HAP-1 (cell line): ENCODE results near the gene INAFM2.

Experiments used
- DNase-seq, 2 experiments: peaks; one replicate each; pipeline ENCODE4 v3.0.0-alpha.2; 2016 to 2020; ENCODE audit warnings: low spot score in 2 of 2
- H3K27me3 ChIP-seq: fragments of 250-450 bp; sonication (Bioruptor Pico); 2 replicates; pipeline ENCODE4 v1.5.1; 2020; ENCODE audit warnings: low read depth, mild to moderate bottlenecking, moderate library complexity
- H3K36me3 ChIP-seq: fragments of 250-450 bp; sonication (Bioruptor Pico); replicated peaks from 2 replicates; pipeline ENCODE4 v1.5.1; 2020; ENCODE audit warnings: mild to moderate bottlenecking
- H3K4me1 ChIP-seq: fragments of 250-450 bp; sonication (Bioruptor Pico); 2 replicates; pipeline ENCODE4 v1.5.1; 2020; ENCODE audit warnings: mild to moderate bottlenecking
- H3K4me3 ChIP-seq: fragments of 250-450 bp; sonication (Bioruptor Pico); 2 replicates; pipeline ENCODE4 v1.5.1; 2020; ENCODE audit warnings: mild to moderate bottlenecking, moderate library complexity
- H3K9me3 ChIP-seq: fragments of 250-450 bp; sonication (Bioruptor Pico); 2 replicates; pipeline ENCODE4 v1.5.1; 2020; ENCODE audit warnings: mild to moderate bottlenecking, moderate library complexity
- in situ Hi-C: fragments of 300-500 bp; cut with MboI; formaldehyde crosslinking; loops from 3 replicates; pipeline ENCODE4 v1.14.3; 2020; ENCODE audit warnings: low sequenced_read_pairs, inconsistent platforms, mixed read lengths

Gene INAFM2

DNA sequence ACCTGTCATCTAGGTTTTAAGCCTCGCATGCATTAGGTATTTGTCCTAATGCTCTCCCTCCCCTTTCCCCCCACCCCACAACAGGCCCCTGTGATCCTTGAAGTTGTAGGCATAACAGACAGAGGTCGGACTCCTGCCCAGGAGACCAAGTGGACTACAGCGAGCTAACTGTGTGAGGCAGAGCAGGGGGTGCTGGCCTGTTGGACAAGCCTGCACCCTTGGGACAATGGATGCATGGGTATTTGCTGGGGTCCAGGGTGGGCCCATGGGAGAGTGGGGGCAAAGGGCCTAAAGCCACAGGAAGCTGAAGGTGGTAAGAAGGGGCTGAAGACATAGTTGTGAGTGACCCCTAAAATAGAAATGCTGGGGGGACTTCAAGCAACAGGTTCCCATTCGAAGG, 18.2 kb upstream of the INAFM2 start:
- DNase-seq, result no peak
- Histone ChIP-seq H3K4me3 (no peak overlapping the region), H3K36me3 (no peaks in the 10 kb centered on the region), H3K4me1 (peaks cover 3% of the 10 kb centered on the region; the same call in 1 of the 2 replicates), H3K27me3 (no peaks in the 10 kb centered on the region), H3K9me3 (no peaks in the 10 kb centered on the region)
- in situ Hi-C loops, result no loop called here

GRCh38 chr15:40306371-40306770, 17.1 kb upstream of the INAFM2 start:
- Histone ChIP-seq H3K9me3 (no peaks in the 10 kb centered on the region), H3K27me3 (no peaks in the 10 kb centered on the region), H3K4me3 (no peak overlapping the region), H3K36me3 (no peaks in the 10 kb centered on the region), H3K4me1 (peaks cover 3% of the 10 kb centered on the region; the same call in 1 of the 2 replicates)
- in situ Hi-C loops, result no loop called here
- no peak for DNase-seq

GRCh38 chr15:40306908-40307307, 16.6 kb upstream of the INAFM2 start:
- H3K36me3 ChIP-seq, result no peaks in the 10 kb centered on the region
- no peaks in the 10 kb centered on the region for H3K27me3 ChIP-seq
- H3K4me3 ChIP-seq, result no peak overlapping the region
- peaks cover 3% of the 10 kb centered on the region; the same call in 1 of the 2 replicates for H3K4me1 ChIP-seq
- in situ Hi-C loops, result no loop called here
- no peak for DNase-seq
- no peaks in the 10 kb centered on the region for H3K9me3 ChIP-seq

GRCh38 chr15:40307421-40308211, 15.9 kb upstream of the INAFM2 start, which contains the start of gene PLCB2:
TSS of gene PLCB2 (minus strand) at chr15:40307935. CDS start at chr15:40307672, 263 bp downstream.
- in situ Hi-C loops, result no loop called here
- no peaks in the 10 kb centered on the region for H3K36me3 ChIP-seq
- H3K27me3 ChIP-seq, result no peaks in the 10 kb centered on the region
- H3K4me1 ChIP-seq, result peaks cover 3% of the 10 kb centered on the region; the same call in 1 of the 2 replicates
- H3K9me3 ChIP-seq, result no peaks in the 10 kb centered on the region
- DNase-seq, result peak in 1 of 2 experiments; percentile 34
- no peak within 1 kb of the TSS for H3K4me3 ChIP-seq

DNA sequence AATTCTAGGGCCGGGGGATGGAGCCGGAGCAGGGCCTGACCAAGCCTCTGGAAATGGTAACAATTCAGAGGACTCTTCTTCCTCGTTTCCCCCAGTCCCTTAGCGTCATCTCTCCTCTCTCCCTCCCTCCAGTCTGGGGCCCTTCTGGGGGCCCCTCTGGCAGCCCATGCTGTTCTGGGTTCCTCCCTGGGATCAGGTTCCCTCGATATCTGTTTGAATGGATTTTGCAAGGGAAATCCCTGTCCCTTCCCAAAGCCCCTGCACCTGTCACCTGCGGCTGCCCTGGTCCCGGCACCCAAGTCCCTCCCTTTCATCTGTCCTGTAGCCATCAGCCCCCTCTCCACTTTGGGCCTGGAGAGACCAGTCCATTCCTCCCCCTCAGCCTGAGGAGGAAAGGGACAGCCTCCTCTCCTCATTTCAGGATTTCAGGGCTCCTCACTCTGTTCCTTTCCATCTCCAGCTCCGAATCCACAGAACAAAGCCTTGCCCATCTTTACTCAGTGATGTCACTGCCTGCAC, 14.1 kb upstream of the INAFM2 start:
- peaks cover 15% of the 10 kb centered on the region for H3K4me1 ChIP-seq

DNA sequence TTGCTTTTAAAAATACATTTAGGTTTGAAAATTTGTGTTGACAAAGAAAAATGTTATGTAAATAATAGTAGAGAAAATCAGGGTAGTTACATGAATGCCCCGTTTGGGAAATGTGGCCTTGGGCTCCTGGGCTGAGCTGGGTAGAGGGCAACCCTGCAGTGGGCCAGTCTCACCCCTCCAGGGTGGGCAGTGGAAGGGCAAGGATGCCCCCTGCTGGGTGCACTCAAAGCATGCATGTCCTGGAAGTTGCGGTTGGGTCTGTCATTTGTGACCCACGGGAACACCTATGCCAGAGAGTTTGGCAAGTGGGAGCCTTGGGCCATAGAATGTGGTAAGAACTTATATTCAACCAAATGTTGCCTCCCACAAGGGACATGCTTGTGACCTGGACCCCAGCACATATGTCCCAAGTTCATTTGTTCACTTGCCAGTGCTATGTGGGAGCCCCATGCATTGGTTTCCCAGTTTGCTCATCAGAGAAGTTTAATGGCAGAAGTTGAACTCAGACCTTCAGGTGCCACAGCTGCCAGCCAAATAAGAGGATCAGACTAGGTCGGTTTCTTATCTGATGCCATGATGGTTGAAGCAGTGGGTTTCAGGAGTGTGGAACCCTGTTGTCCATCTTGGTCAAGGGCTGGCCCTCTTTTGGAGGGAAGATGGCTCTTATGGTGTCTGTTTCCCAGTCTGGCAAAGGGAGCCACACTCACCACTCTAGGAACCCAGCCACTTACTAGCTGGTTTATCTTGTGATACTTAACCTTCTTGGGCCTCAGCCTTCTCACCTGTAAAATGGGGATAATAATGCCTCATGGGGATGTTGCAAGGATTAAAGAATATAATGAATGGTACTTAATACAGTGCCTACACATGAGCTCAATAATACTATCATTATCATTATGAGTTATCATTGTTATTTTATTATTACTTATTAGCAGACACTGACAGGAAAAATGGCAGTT, 13.2 kb upstream of the INAFM2 start:
- Histone ChIP-seq H3K27me3 (no peaks in the 10 kb centered on the region), H3K4me3 (no peak overlapping the region), H3K4me1 (peaks cover 20% of the 10 kb centered on the region), H3K9me3 (no peaks in the 10 kb centered on the region), H3K36me3 (no peaks in the 10 kb centered on the region)
- in situ Hi-C loops, result no loop called here
- DNase-seq, result peak; percentile 24 to 75

More for the DNA sequence above, 14.1 kb upstream of the INAFM2 start:
- no peaks in the 10 kb centered on the region for H3K9me3 ChIP-seq
- DNase-seq, result no peak
- H3K36me3 ChIP-seq, result no peaks in the 10 kb centered on the region
- H3K27me3 ChIP-seq, result no peaks in the 10 kb centered on the region
- no peak overlapping the region for H3K4me3 ChIP-seq
- in situ Hi-C loops, result no loop called here

GRCh38 chr15:40310993-40311392, 12.5 kb upstream of the INAFM2 start:
- no peaks in the 10 kb centered on the region for H3K36me3 ChIP-seq
- H3K4me3 ChIP-seq, result no peak overlapping the region
- no peaks in the 10 kb centered on the region for H3K27me3 ChIP-seq
- H3K4me1 ChIP-seq, result peaks cover 20% of the 10 kb centered on the region
- in situ Hi-C loops, result no loop called here
- no peaks in the 10 kb centered on the region for H3K9me3 ChIP-seq
- no peak for DNase-seq

- Histone ChIP-seq H3K27me3 (no peaks in the 10 kb centered on the region), H3K36me3 (no peaks in the 10 kb centered on the region), H3K4me1 (peaks cover 20% of the 10 kb centered on the region), H3K4me3 (no peak overlapping the region), H3K9me3 (no peaks in the 10 kb centered on the region)
- no peak for DNase-seq
- in situ Hi-C loops, result no loop called here
Observed at GRCh38 chr15:40312370-40313158, 10.9 kb upstream of the INAFM2 start.

- peak; percentile 93 to 95 for DNase-seq
- H3K4me3 ChIP-seq, result no peak overlapping the region
- in situ Hi-C loops, result no loop called here
Observed at GRCh38 chr15:40313531-40314398, 9.7 kb upstream of the INAFM2 start.

DNA sequence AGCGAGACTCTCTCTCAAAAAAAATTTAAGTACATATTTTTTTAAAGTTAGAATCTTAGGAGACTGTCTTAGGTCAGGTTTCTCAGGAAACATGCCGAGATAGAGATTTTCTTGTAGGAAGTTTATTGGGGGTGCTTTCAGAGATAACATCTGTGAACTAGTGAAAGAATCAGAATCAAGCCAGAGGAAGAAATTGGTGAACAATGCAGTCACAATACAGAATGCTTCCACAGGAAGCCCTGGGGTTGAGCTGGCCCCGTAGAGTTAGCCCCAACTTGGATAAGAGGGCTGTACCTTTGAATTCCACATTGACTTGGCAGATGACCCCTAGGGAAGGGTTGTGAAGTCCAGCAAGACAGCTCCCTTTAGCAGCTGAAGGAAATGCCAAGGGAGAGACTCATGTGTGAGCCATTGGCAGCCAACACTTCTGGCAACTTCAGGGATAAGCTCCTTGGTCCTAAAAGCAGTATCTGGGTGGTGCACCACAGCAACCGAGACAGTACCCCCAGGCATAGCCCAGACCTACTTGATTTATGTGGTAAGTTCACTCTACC, 8.7 kb upstream of the INAFM2 start:
- in situ Hi-C loops, result no loop called here
- Histone ChIP-seq H3K4me3 (no peak overlapping the region), H3K4me1 (peaks cover 18% of the 10 kb centered on the region), H3K36me3 (no peaks in the 10 kb centered on the region), H3K27me3 (no peaks in the 10 kb centered on the region), H3K9me3 (no peaks in the 10 kb centered on the region)
- DNase-seq, result no peak

More at GRCh38 chr15:40313531-40314398, 9.7 kb upstream of the INAFM2 start:
- Histone ChIP-seq H3K9me3 (no peaks in the 10 kb centered on the region), H3K36me3 (no peaks in the 10 kb centered on the region), H3K4me1 (peaks cover 19% of the 10 kb centered on the region), H3K27me3 (no peaks in the 10 kb centered on the region)

DNA sequence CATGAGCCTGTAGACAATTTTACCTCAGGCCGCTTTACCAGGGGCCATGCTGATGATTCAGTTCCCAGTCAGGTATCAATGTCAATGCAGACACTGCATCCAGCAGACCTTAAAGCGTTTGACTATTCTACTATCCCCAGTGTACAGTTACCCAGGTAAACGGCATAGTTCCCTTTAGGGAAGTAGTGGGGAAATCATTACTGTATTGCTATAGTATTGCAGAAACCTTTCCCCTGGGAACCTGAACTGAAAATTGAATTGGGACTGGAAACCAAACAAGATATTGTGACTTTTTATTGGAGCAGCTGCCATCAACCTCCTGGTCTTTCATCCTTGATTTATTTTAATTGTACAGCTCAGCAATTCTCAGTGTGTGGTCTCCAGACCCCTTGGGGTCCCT, 6.6 kb upstream of the INAFM2 start:
- peaks cover 36% of the 10 kb centered on the region for H3K4me1 ChIP-seq
- no peaks in the 10 kb centered on the region for H3K9me3 ChIP-seq
- no peak for DNase-seq
- no peak overlapping the region for H3K4me3 ChIP-seq
- H3K27me3 ChIP-seq, result no peaks in the 10 kb centered on the region
- in situ Hi-C loops, result no loop called here
- no peaks in the 10 kb centered on the region for H3K36me3 ChIP-seq

DNA sequence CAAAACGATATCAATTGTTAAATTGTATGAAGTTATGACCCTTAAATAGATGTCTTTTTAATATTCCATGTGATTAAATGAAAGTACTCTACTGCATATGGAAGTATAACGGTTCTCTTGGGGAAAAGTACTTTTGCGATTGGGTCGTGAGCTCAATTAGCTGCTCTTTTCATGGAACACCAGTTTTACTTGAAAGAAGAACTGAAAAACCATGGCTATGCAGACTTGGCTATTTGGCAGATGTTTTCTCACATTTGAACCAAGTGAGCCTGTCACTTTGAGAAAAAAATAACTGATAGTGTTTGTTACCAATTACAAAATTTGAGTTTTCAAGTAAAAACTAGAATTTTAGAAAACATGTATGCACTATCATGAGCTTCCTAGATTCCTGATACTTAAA, 5.9 kb upstream of the INAFM2 start:
- Histone ChIP-seq H3K4me1 (peaks cover 43% of the 10 kb centered on the region), H3K27me3 (no peaks in the 10 kb centered on the region), H3K36me3 (no peaks in the 10 kb centered on the region), H3K9me3 (no peaks in the 10 kb centered on the region), H3K4me3 (no peak overlapping the region)
- DNase-seq, result no peak
- in situ Hi-C loops, result no loop called here
